HCT116 (cell line): ENCODE measurements around the gene OR4B1. TPM values are rescaled to one million over a fixed set of nuclear protein-coding genes. Genes with fewer than 3 reads are reported as not detected.

Experiments
- ATAC-seq: fragments of 200-7000 bp; cut with Tn5 transposase; 2 replicates; pipeline ENCODE4 v1.9.1; 2020; ENCODE audit warnings: mild to moderate bottlenecking, moderate library complexity
- BruUV-seq: library from RNA; stranded (reverse); fragments of 400-500 nt; replicated peaks from 2 replicates; lab custom pipeline; 2021; lab: Mats Ljungman, UMichigan
- CTCF ChIA-PET: fragments of 300-600 bp; sonication (Branson Sonifier 250); formaldehyde crosslinking; loops from one replicate; lab custom pipeline; 2021; ENCODE audit warnings: antibody characterized with exemption; lab: Charles Lee
- POLR2A ChIA-PET: fragments of 300-600, 350-600 bp; sonication (Branson Sonifier 250); formaldehyde crosslinking; loops from one replicate; lab custom pipeline; 2021; ENCODE audit warnings: antibody characterized with exemption; lab: Charles Lee
- RAD21 ChIA-PET, 2 experiments: fragments of 300-600 bp; sonication (Branson Sonifier 250); formaldehyde crosslinking; loops; one replicate each; lab custom pipeline; 2023; ENCODE audit warnings: low total read pairs in 2 of 2; ENCODE audit not compliant: uncharacterized antibody in 2 of 2, unreplicated experiment in 2 of 2, low non-redundant PET in 1 of 2; lab: Charles Lee
- DNase-seq: peaks from one replicate; pipeline ENCODE4 v3.0.0-alpha.2; 2010; ENCODE audit warnings: low read depth, low spot score
- H2AFZ ChIP-seq: fragments of 200-600 bp; shearing (Covaris generic), sonication (generic); 2 replicates; pipeline ENCODE4 v1.6.1; 2017; ENCODE audit warnings: low read depth, mixed run types, mixed read lengths, antibody characterized with exemption, low read length; ENCODE audit not compliant: poor library complexity, severe bottlenecking
- H3K27ac ChIP-seq: 2 replicates; pipeline ENCODE4 v1.5.1; 2012; ENCODE audit warnings: low read depth, low read length
- H3K27me3 ChIP-seq: fragments of 200-600 bp; sonication (generic); 2 replicates; pipeline ENCODE4 v1.6.1; 2016; ENCODE audit warnings: mixed run types, low read length, mixed read lengths; ENCODE audit not compliant: insufficient read depth
- H3K36me3 ChIP-seq, 2 experiments: fragments of 200-500 bp in 1 of 2; fragments of 200-600 bp in 1 of 2; sonication (Bioruptor generic) in 1 of 2; sonication (generic) in 1 of 2; 2 replicates each; pipeline versions ENCODE4 v1.5.1 to v1.6.1; 2014 to 2016; ENCODE audit warnings: low read length in 2 of 2, inconsistent platforms in 1 of 2, mixed read lengths in 1 of 2, mixed run types in 1 of 2; ENCODE audit not compliant: insufficient read depth in 2 of 2, control insufficient read depth in 1 of 2
- H3K4me1 ChIP-seq, 2 experiments: fragments of 200-600 bp in 1 of 2; sonication (generic) in 1 of 2; 2 replicates each; pipeline versions ENCODE4 v1.5.1 to v1.6.1; 2012 to 2017; ENCODE audit warnings: low read length in 2 of 2, inconsistent platforms in 1 of 2, mild to moderate bottlenecking in 1 of 2, mixed read lengths in 1 of 2, mixed run types in 1 of 2, moderate library complexity in 1 of 2; ENCODE audit not compliant: insufficient read depth in 2 of 2, control insufficient read depth in 1 of 2
- H3K4me2 ChIP-seq: fragments of 200-600 bp; sonication (generic); 2 replicates; pipeline ENCODE4 v1.6.1; 2017; ENCODE audit warnings: mixed run types, low read length, mixed read lengths
- H3K4me3 ChIP-seq, 2 experiments: fragments of 200-600 bp in 1 of 2; sonication (generic) in 1 of 2; replicated peaks in 1 of 2; 2 replicates each; pipeline ENCODE4 v1.5.1; 2011 to 2016; ENCODE audit warnings: low read length in 2 of 2, control low read depth in 1 of 2, low read depth in 1 of 2, mild to moderate bottlenecking in 1 of 2, mixed read lengths in 1 of 2, mixed run types in 1 of 2
- H3K79me2 ChIP-seq: fragments of 200-600 bp; sonication (generic); 2 replicates; pipeline ENCODE4 v1.6.1; 2017; ENCODE audit warnings: mild to moderate bottlenecking, mixed run types, low read length, moderate library complexity, mixed read lengths; ENCODE audit not compliant: insufficient read depth
- H3K9ac ChIP-seq: fragments of 200-600 bp; sonication (generic); 2 replicates; pipeline ENCODE4 v1.6.1; 2016; ENCODE audit warnings: low read length, mixed read lengths
- H3K9me2 ChIP-seq: fragments of 200-600 bp; sonication (generic), shearing (Covaris generic); 2 replicates; pipeline ENCODE4 v1.6.1; 2017; ENCODE audit warnings: mixed run types, mild to moderate bottlenecking, moderate library complexity; ENCODE audit not compliant: insufficient read depth
- H3K9me3 ChIP-seq, 2 experiments: fragments of 200-500 bp in 1 of 2; fragments of 200-600 bp in 1 of 2; sonication (Bioruptor generic) in 1 of 2; sonication (generic) in 1 of 2; 2 replicates each; pipeline ENCODE4 v1.6.1; 2014 to 2017; ENCODE audit warnings: low read length in 2 of 2, mixed read lengths in 2 of 2, inconsistent platforms in 1 of 2, low read depth in 1 of 2, mild to moderate bottlenecking in 1 of 2, mixed run types in 1 of 2, moderate library complexity in 1 of 2; ENCODE audit not compliant: control insufficient read depth in 1 of 2, insufficient read depth in 1 of 2
- H4K20me1 ChIP-seq: fragments of 200-600 bp; sonication (generic), shearing (Covaris generic); 2 replicates; pipeline ENCODE4 v1.6.1; 2017; ENCODE audit warnings: mixed run types, mild to moderate bottlenecking, moderate library complexity; ENCODE audit not compliant: insufficient read depth
- ATF3 ChIP-seq: IDR thresholded peaks from 2 replicates; pipeline ENCODE4 v1.6.1; 2012
- EGR1 ChIP-seq: IDR thresholded peaks from 2 replicates; pipeline ENCODE4 v1.6.1; 2012; ENCODE audit warnings: low read depth
- EZH2 ChIP-seq: fragments of 200-600 bp; sonication (generic); IDR thresholded peaks from 2 replicates; pipeline ENCODE4 v1.6.1; 2017; ENCODE audit warnings: antibody characterized with exemption, mixed run types
- EZH2phosphoT487 ChIP-seq: fragments of 200-600 bp; IDR thresholded peaks from 2 replicates; pipeline ENCODE4 v1.6.1; 2018; ENCODE audit warnings: antibody characterized with exemption, borderline replicate concordance
- JUND ChIP-seq: IDR thresholded peaks from 2 replicates; pipeline ENCODE4 v1.6.1; 2012
- MAX ChIP-seq: IDR thresholded peaks from 2 replicates; pipeline ENCODE4 v1.6.1; 2012
- RAD21 ChIP-seq: IDR thresholded peaks from 2 replicates; pipeline ENCODE4 v1.6.1; 2012; ENCODE audit warnings: low read depth, mild to moderate bottlenecking
- SIN3A ChIP-seq: IDR thresholded peaks from 2 replicates; pipeline ENCODE4 v1.6.1; 2012; ENCODE audit warnings: low read depth
- SP1 ChIP-seq: IDR thresholded peaks from 2 replicates; pipeline ENCODE4 v1.6.1; 2012; ENCODE audit warnings: low read depth
- SRF ChIP-seq: IDR thresholded peaks from 2 replicates; pipeline ENCODE4 v1.6.1; 2012; ENCODE audit warnings: low read depth
- TCF7L2 ChIP-seq: IDR thresholded peaks from 2 replicates; pipeline ENCODE4 v1.7.0; 2011; ENCODE audit warnings: borderline replicate concordance, inconsistent platforms; ENCODE audit not compliant: insufficient read depth, insufficient read length; ENCODE audit errors: extremely low read depth
- ZFX ChIP-seq: fragments of 450-650 bp; IDR thresholded peaks from 2 replicates; pipeline ENCODE4 v1.6.1; 2017
- intact Hi-C: fragments of 100-400 bp; cut with micrococcal nuclease; formaldehyde crosslinking; loops from 2 replicates; pipeline ENCODE4 v1.10.0; 2022
- total RNA-seq: library from RNA; stranded (reverse); gene quantifications from one replicate; pipeline ENCODE4 v1.2.1, GENCODE V29; 2021; ENCODE audit not compliant: unreplicated experiment

Gene OR4B1
- total RNA-seq, 1 experiment from 2014 or later: not detected

- CTCF ChIA-PET: no interaction called here
These were observed 47.4 kb upstream of the OR4B1 start for GRCh38 chr11:48169259-48169658.

GRCh38 chr11:48169717-48170116, 46.9 kb upstream of the OR4B1 start:
- Histone ChIP-seq H3K9me2 (no peaks in the 10 kb centered on the region), H3K79me2 (no peaks in the 10 kb centered on the region), H4K20me1 (no peaks in the 10 kb centered on the region), H3K27ac (no peak overlapping the region), H3K9me3 (no peaks in the 10 kb centered on the region), H3K36me3 (no peaks in the 10 kb centered on the region), H3K4me2 (no peak overlapping the region), H3K4me3 (no peak overlapping the region), H3K9ac (no peak overlapping the region), H2AFZ (no peak overlapping the region), H3K27me3 (no peaks in the 10 kb centered on the region), H3K4me1 (no peaks in the 10 kb centered on the region)
- RAD21 ChIA-PET: no interaction called here
- intact Hi-C loops: no loop called here
- CTCF ChIA-PET: no interaction called here
- DNase-seq (no peak), ATAC-seq (no peak)
- no TSS peak for BruUV-seq
- TF ChIP-seq RAD21 (no peak), EGR1 (no peak), ZFX (no peak), SP1 (no peak), MAX (no peak), EZH2 (no peak), JUND (no peak), SRF (no peak), TCF7L2 (no peak), SIN3A (no peak)
- POLR2A ChIA-PET: no interaction called here

More at GRCh38 chr11:48169259-48169658, 47.4 kb upstream of the OR4B1 start:
- H3K4me2 ChIP-seq: no peak overlapping the region
- no peaks in the 10 kb centered on the region for H3K36me3 ChIP-seq
- ATAC-seq (no peak), DNase-seq (no peak)
- TF ChIP-seq EZH2: no peak
- no peak for TF ChIP-seq ATF3
- TF ChIP-seq EGR1: no peak
- TF ChIP-seq TCF7L2: no peak
- no peak for TF ChIP-seq EZH2phosphoT487
- ChIA-PET RAD21 (no interaction called here), POLR2A (no interaction called here)
- intact Hi-C loops: no loop called here
- no peak overlapping the region for H3K4me3 ChIP-seq
- H3K9me3 ChIP-seq: no peaks in the 10 kb centered on the region
- no peak overlapping the region for H3K27ac ChIP-seq
- H3K27me3 ChIP-seq: no peaks in the 10 kb centered on the region
- no peaks in the 10 kb centered on the region for H3K79me2 ChIP-seq
- no peak overlapping the region for H3K9ac ChIP-seq
- no peaks in the 10 kb centered on the region for H3K9me2 ChIP-seq
- no peaks in the 10 kb centered on the region for H4K20me1 ChIP-seq
- H2AFZ ChIP-seq: no peak overlapping the region
- H3K4me1 ChIP-seq: no peaks in the 10 kb centered on the region
- BruUV-seq: no TSS peak
